SH-SY5Y (cell line): ENCODE data around the gene C2CD4B.

Source experiments
- GATA2 ChIP-seq: IDR thresholded peaks from 2 replicates; pipeline ENCODE4 v1.6.1; 2011; ENCODE audit warnings: mild to moderate bottlenecking, low read depth, low read length
- GATA3 ChIP-seq: IDR thresholded peaks from 2 replicates; pipeline ENCODE4 v1.6.1; 2011; ENCODE audit warnings: low read depth, mild to moderate bottlenecking, low read length, moderate library complexity

DNA sequence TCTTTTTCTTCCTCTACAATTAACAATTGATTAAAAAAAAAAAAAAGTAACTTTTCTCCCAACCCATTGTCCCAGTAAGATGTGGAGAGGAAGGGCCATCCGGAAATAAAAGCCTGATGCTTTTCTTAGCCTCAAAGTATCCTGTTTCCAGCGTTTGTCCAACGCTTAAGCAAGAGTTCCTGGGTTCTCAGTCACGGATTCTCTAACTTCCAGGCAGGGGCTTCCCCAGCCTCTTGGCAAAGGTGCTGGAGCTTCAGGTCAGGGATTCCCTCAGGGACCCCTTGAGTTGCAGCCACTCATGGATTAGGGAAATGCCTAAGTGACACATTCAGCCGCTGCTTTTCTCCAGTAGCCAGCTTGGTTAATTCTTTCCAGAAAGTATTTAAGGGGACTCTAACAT is 22.3 kb upstream of the C2CD4B start:
- TF ChIP-seq GATA2, result no peak
- no peak for TF ChIP-seq GATA3
